Astrocyte (in vitro differentiated cells and primary cell): ENCODE results near the gene WDR75.

Experiments used
- EZH2 ChIP-seq: IDR thresholded peaks from 2 replicates; pipeline ENCODE4 v1.6.1; 2012; ENCODE audit warnings: mild to moderate bottlenecking, low read length, inconsistent platforms; ENCODE audit not compliant: insufficient read depth
- TF ChIP-seq, protein P1 (sequence below): IDR thresholded peaks from 2 replicates; pipeline ENCODE4 v1.5.1; 2011; ENCODE audit warnings: low read depth, mild to moderate bottlenecking, inconsistent platforms, low read length, moderate library complexity; ENCODE audit not compliant: insufficient read depth

DNA sequence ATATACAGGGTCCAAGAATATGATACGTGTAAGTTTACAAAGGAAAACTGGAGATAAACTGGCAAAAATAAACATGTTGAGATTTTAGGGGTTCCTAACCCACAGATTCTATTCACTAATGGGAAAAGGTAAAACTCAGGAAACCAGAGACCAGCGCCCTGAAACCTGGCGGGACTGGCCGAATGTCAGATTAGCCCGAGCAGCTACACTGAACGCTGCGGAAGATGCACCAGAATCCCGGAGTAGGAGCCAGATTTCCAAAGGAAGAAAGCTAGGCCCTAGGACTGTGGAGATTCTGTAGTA, 679 bp upstream of the WDR75 start:
- TF ChIP-seq, protein P1, sequence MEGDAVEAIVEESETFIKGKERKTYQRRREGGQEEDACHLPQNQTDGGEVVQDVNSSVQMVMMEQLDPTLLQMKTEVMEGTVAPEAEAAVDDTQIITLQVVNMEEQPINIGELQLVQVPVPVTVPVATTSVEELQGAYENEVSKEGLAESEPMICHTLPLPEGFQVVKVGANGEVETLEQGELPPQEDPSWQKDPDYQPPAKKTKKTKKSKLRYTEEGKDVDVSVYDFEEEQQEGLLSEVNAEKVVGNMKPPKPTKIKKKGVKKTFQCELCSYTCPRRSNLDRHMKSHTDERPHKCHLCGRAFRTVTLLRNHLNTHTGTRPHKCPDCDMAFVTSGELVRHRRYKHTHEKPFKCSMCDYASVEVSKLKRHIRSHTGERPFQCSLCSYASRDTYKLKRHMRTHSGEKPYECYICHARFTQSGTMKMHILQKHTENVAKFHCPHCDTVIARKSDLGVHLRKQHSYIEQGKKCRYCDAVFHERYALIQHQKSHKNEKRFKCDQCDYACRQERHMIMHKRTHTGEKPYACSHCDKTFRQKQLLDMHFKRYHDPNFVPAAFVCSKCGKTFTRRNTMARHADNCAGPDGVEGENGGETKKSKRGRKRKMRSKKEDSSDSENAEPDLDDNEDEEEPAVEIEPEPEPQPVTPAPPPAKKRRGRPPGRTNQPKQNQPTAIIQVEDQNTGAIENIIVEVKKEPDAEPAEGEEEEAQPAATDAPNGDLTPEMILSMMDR: no peak
- no peak for TF ChIP-seq EZH2
